HFFc6 (cell line): ENCODE results near the gene FCHSD1. TPM values are rescaled to one million over a fixed set of nuclear protein-coding genes. Genes with fewer than 3 reads are reported as not detected.

Source experiments
- DNase-seq: peaks from one replicate; pipeline ENCODE4 v3.0.0-alpha.2; 2018
- H3K27ac Mint-ChIP-seq: 2 replicates; pipeline ENCODE4 v1.8.0; 2020; ENCODE audit warnings: mild to moderate bottlenecking, mixed read lengths
- H3K27me3 Mint-ChIP-seq: 2 replicates; pipeline ENCODE4 v1.8.0; 2021; ENCODE audit warnings: mild to moderate bottlenecking, moderate library complexity, mixed read lengths; ENCODE audit not compliant: insufficient read depth
- H3K36me3 Mint-ChIP-seq: 2 replicates; pipeline ENCODE4 v1.8.0; 2021; ENCODE audit warnings: low read depth, mixed read lengths
- H3K4me1 Mint-ChIP-seq: 2 replicates; pipeline ENCODE4 v1.8.0; 2020; ENCODE audit warnings: low read depth, mixed read lengths
- H3K4me3 Mint-ChIP-seq: 2 replicates; pipeline ENCODE4 v1.8.0; 2020; ENCODE audit warnings: mild to moderate bottlenecking, moderate library complexity, mixed read lengths
- H3K9me3 Mint-ChIP-seq: 2 replicates; pipeline ENCODE4 v1.8.0; 2020; ENCODE audit warnings: mild to moderate bottlenecking, mixed read lengths
- CTCF ChIP-seq: fragments of 200-600 bp; sonication (generic); IDR thresholded peaks from 2 replicates; pipeline ENCODE4 v1.5.0; 2021; ENCODE audit warnings: antibody characterized with exemption, mild to moderate bottlenecking
- total RNA-seq, 6 experiments: library from RNA; stranded (reverse); fragmentation: NEBNext Ultra II Directional; extraction: Animal tissue kit (Norgen Biotek cat#: 25700); gene quantifications; 2 replicates in 1 of 6; 3 replicates in 5 of 6; pipeline ENCODE4 v1.2.3, GENCODE V29; 2021

The FCHSD1 gene
- total RNA-seq, 6 experiments from 2014 or later, result 20.8 to 31.7 (median 25.3) TPM

GRCh38 chr5:141633871-141634561, 17.2 kb downstream of the FCHSD1 start:
- Mint-ChIP-seq H3K9me3 (no peaks in the 10 kb centered on the region), H3K36me3 (peaks cover 12% of the 10 kb centered on the region), H3K27me3 (no peaks in the 10 kb centered on the region), H3K27ac (no peak overlapping the region), H3K4me1 (peaks cover 40% of the 10 kb centered on the region), H3K4me3 (no peak overlapping the region)
- no peak for DNase-seq
- TF ChIP-seq CTCF, result no peak

GRCh38 chr5:141632650-141633049, 18.6 kb downstream of the FCHSD1 start:
- H3K4me3 Mint-ChIP-seq, result no peak overlapping the region
- no peak overlapping the region for H3K27ac Mint-ChIP-seq
- H3K4me1 Mint-ChIP-seq, result peaks cover 46% of the 10 kb centered on the region
- no peak for TF ChIP-seq CTCF
- H3K9me3 Mint-ChIP-seq, result no peaks in the 10 kb centered on the region
- H3K27me3 Mint-ChIP-seq, result no peaks in the 10 kb centered on the region
- DNase-seq, result no peak
- H3K36me3 Mint-ChIP-seq, result peaks cover 17% of the 10 kb centered on the region

- peaks cover 42% of the 10 kb centered on the region for H3K4me1 Mint-ChIP-seq
- no peak for TF ChIP-seq CTCF
- H3K36me3 Mint-ChIP-seq, result peaks cover 22% of the 10 kb centered on the region
- no peaks in the 10 kb centered on the region for H3K27me3 Mint-ChIP-seq
- no peaks in the 10 kb centered on the region for H3K9me3 Mint-ChIP-seq
- H3K27ac Mint-ChIP-seq, result no peak overlapping the region
- H3K4me3 Mint-ChIP-seq, result no peak overlapping the region
- no peak for DNase-seq
These were observed 20.6 kb downstream of the FCHSD1 start for GRCh38 chr5:141630570-141631140.

GRCh38 chr5:141628175-141628788, 22.9 kb downstream of the FCHSD1 start:
- Mint-ChIP-seq H3K27me3 (no peaks in the 10 kb centered on the region), H3K4me1 (peaks cover 23% of the 10 kb centered on the region), H3K27ac (no peak overlapping the region), H3K36me3 (peaks cover 31% of the 10 kb centered on the region), H3K4me3 (no peak overlapping the region), H3K9me3 (no peaks in the 10 kb centered on the region)
- no peak for DNase-seq
- TF ChIP-seq CTCF, result no peak

GRCh38 chr5:141623611-141624010, 27.6 kb downstream of the FCHSD1 start:
- Mint-ChIP-seq H3K4me3 (no peak overlapping the region), H3K9me3 (no peaks in the 10 kb centered on the region), H3K27me3 (no peaks in the 10 kb centered on the region; the same call in 1 of the 2 replicates), H3K4me1 (peaks cover 24% of the 10 kb centered on the region), H3K36me3 (peaks cover 34% of the 10 kb centered on the region), H3K27ac (0 out of 2 replicates have a peak overlapping the region, but pooled peaks have one; percentile 19)
- no peak for DNase-seq
- TF ChIP-seq CTCF, result no peak
